H1 (cell line): ENCODE data around the gene FCRL2. TPM values are rescaled to one million over a fixed set of nuclear protein-coding genes. Genes with fewer than 3 reads are reported as not detected.

Experiments
- CTCF ChIA-PET: fragments of 300-600 bp; sonication (Branson Sonifier 250); formaldehyde crosslinking; loops from one replicate; lab custom pipeline; 2021; ENCODE audit not compliant: partially characterized antibody; lab: Charles Lee
- POLR2A ChIA-PET: fragments of 300-600 bp; sonication (Branson Sonifier 250); formaldehyde crosslinking; loops from one replicate; lab custom pipeline; 2021; ENCODE audit warnings: inconsistent platforms; ENCODE audit not compliant: partially characterized antibody; lab: Charles Lee
- DNase-seq, 2 experiments: peaks; one replicate each; pipeline versions ENCODE4 v3.0.0 to v3.0.0-alpha.2; 2010 to 2022; ENCODE audit warnings: low spot score in 2 of 2, low read depth in 1 of 2, mixed read lengths in 1 of 2
- FAIRE-seq: peaks from 2 replicates; lab custom pipeline; 2011; peaks lifted over from hg19 to GRCh38; lab: Jason Lieb, UNC
- H2AFZ ChIP-seq: 2 replicates; pipeline ENCODE4 v1.8.1; 2012; ENCODE audit warnings: low read length, inconsistent platforms
- H2AK5ac ChIP-seq: 2 replicates; pipeline ENCODE4 v1.6.1; 2013; ENCODE audit warnings: low read depth, low read length
- H2BK120ac ChIP-seq: replicated peaks from 2 replicates; pipeline ENCODE3; 2013; ENCODE audit warnings: low read depth, low read length, inconsistent platforms
- H2BK12ac ChIP-seq: 2 replicates; pipeline ENCODE4 v1.6.1; 2013; ENCODE audit warnings: low read depth, low read length
- H2BK15ac ChIP-seq: 2 replicates; pipeline ENCODE4 v1.6.1; 2013; ENCODE audit warnings: low read length
- H2BK20ac ChIP-seq: 2 replicates; pipeline ENCODE4 v1.6.1; 2013; ENCODE audit warnings: low read length
- H2BK5ac ChIP-seq: 2 replicates; pipeline ENCODE4 v1.6.1; 2013; ENCODE audit warnings: low read depth, low read length
- H3K14ac ChIP-seq: 2 replicates; pipeline ENCODE4 v1.6.1; 2013; ENCODE audit warnings: inconsistent platforms; ENCODE audit not compliant: insufficient read length
- H3K18ac ChIP-seq: 2 replicates; pipeline ENCODE4 v1.6.1; 2013; ENCODE audit warnings: low read length; ENCODE audit errors: extremely low read depth
- H3K23ac ChIP-seq: 2 replicates; pipeline ENCODE4 v1.6.1; 2013; ENCODE audit warnings: inconsistent platforms; ENCODE audit not compliant: insufficient read length
- H3K23me2 ChIP-seq: 2 replicates; pipeline ENCODE4 v1.6.1; 2013; ENCODE audit warnings: low read depth, low read length
- H3K27ac ChIP-seq: 2 replicates; pipeline ENCODE4 v1.6.1; 2011; ENCODE audit warnings: low read depth, low read length, inconsistent platforms
- H3K27me3 ChIP-seq, 4 experiments: replicated peaks in 1 of 4; 1 replicate in 1 of 4; 2 replicates in 3 of 4; pipeline versions ENCODE4 v1.6.1 to v1.8.1; 2011 to 2013; ENCODE audit warnings: low read length in 3 of 4, mild to moderate bottlenecking in 3 of 4, inconsistent platforms in 2 of 4, mixed read lengths in 2 of 4, moderate library complexity in 1 of 4; ENCODE audit not compliant: control insufficient read depth in 3 of 4, insufficient read depth in 3 of 4; ENCODE audit errors: extremely low read depth in 1 of 4
- H3K36me3 ChIP-seq, 4 experiments: 2 replicates each; pipeline versions ENCODE4 v1.6.1 to v1.8.1; 2011 to 2013; ENCODE audit warnings: mild to moderate bottlenecking in 4 of 4, low read length in 3 of 4, moderate library complexity in 2 of 4, control low read depth in 1 of 4, inconsistent platforms in 1 of 4; ENCODE audit not compliant: insufficient read depth in 4 of 4, control insufficient read depth in 2 of 4
- H3K4ac ChIP-seq: replicated peaks from 2 replicates; pipeline ENCODE3; 2013; ENCODE audit warnings: low read length, low read depth, mixed read lengths, inconsistent platforms; ENCODE audit not compliant: insufficient read length
- H3K4me1 ChIP-seq, 4 experiments: replicated peaks in 1 of 4; 1 replicate in 1 of 4; 2 replicates in 3 of 4; pipeline versions ENCODE4 v1.6.1 to v1.8.1; 2011 to 2013; ENCODE audit warnings: low read length in 3 of 4, inconsistent platforms in 2 of 4, mixed read lengths in 1 of 4; ENCODE audit not compliant: insufficient read depth in 4 of 4, control insufficient read depth in 3 of 4
- H3K4me2 ChIP-seq, 2 experiments: 2 replicates each; pipeline versions ENCODE4 v1.6.1 to v1.8.1; 2011 to 2013; ENCODE audit warnings: low read depth in 2 of 2, low read length in 2 of 2, control low read depth in 1 of 2, inconsistent platforms in 1 of 2, mild to moderate bottlenecking in 1 of 2; ENCODE audit not compliant: insufficient read depth in 1 of 2
- H3K4me3 ChIP-seq, 4 experiments: fragments of 200-600, 300-600 bp in 1 of 4; sonication (generic), shearing (Covaris generic), sonication (Bioruptor Twin) in 1 of 4; 2 replicates each; pipeline versions ENCODE4 v1.5.1 to v1.8.1; 2011 to 2016; ENCODE audit warnings: low read length in 4 of 4, low read depth in 3 of 4, control low read depth in 2 of 4, inconsistent platforms in 2 of 4, mild to moderate bottlenecking in 2 of 4, mixed read lengths in 1 of 4, moderate library complexity in 1 of 4; ENCODE audit not compliant: insufficient read depth in 2 of 4; ENCODE audit errors: extremely low read depth in 1 of 4
- H3K56ac ChIP-seq: replicated peaks from 2 replicates; pipeline ENCODE3; 2013; ENCODE audit warnings: low read depth, mild to moderate bottlenecking, mixed read lengths, low read length, inconsistent platforms; ENCODE audit not compliant: insufficient read length
- H3K79me1 ChIP-seq: 2 replicates; pipeline ENCODE4 v1.6.1; 2013; ENCODE audit warnings: low read depth, low read length, control low read depth
- H3K79me2 ChIP-seq, 2 experiments: 2 replicates each; pipeline versions ENCODE4 v1.6.1 to v1.8.1; 2012 to 2013; ENCODE audit warnings: low read length in 2 of 2, mild to moderate bottlenecking in 2 of 2, inconsistent platforms in 1 of 2; ENCODE audit not compliant: insufficient read depth in 2 of 2, control insufficient read depth in 1 of 2
- H3K9ac ChIP-seq, 4 experiments: replicated peaks in 1 of 4; 1 replicate in 1 of 4; 2 replicates in 3 of 4; pipeline versions ENCODE4 v1.6.1 to v1.8.1; 2011 to 2013; ENCODE audit warnings: low read depth in 3 of 4, low read length in 3 of 4, control low read depth in 2 of 4, mild to moderate bottlenecking in 2 of 4, moderate library complexity in 2 of 4, inconsistent platforms in 1 of 4; ENCODE audit errors: extremely low read depth in 1 of 4
- H3K9me3 ChIP-seq, 2 experiments: 2 replicates each; pipeline versions ENCODE4 v1.6.1 to v1.8.1; 2012 to 2013; ENCODE audit warnings: mild to moderate bottlenecking in 2 of 2, moderate library complexity in 2 of 2, control low read depth in 1 of 2, inconsistent platforms in 1 of 2, low read depth in 1 of 2, low read length in 1 of 2, mixed read lengths in 1 of 2; ENCODE audit not compliant: insufficient read depth in 2 of 2
- H4K20me1 ChIP-seq, 2 experiments: replicated peaks in 1 of 2; 2 replicates each; pipeline versions ENCODE3 to v1.8.1; 2011 to 2013; ENCODE audit warnings: inconsistent platforms in 2 of 2, low read length in 2 of 2, mild to moderate bottlenecking in 1 of 2; ENCODE audit not compliant: insufficient read depth in 2 of 2, control insufficient read depth in 1 of 2
- H4K5ac ChIP-seq: 2 replicates; pipeline ENCODE4 v1.6.1; 2013; ENCODE audit warnings: low read length, low read depth, mixed read lengths, inconsistent platforms; ENCODE audit not compliant: insufficient read length
- H4K8ac ChIP-seq: 2 replicates; pipeline ENCODE4 v1.8.0; 2013; ENCODE audit warnings: mild to moderate bottlenecking, moderate library complexity, low read length, inconsistent platforms; ENCODE audit not compliant: insufficient read depth; ENCODE audit errors: extremely low read depth
- H4K91ac ChIP-seq: replicated peaks from 2 replicates; pipeline ENCODE3; 2013; ENCODE audit warnings: low read length, mixed read lengths, inconsistent platforms; ENCODE audit not compliant: insufficient read length
- CBX5 ChIP-seq: fragments of 300-800, 300-1000 bp; sonication (generic); IDR thresholded peaks from 2 replicates; pipeline ENCODE4 v1.7.1; 2016; ENCODE audit warnings: antibody characterized with exemption, low read length, low read depth
- JUN ChIP-seq: IDR thresholded peaks from 2 replicates; pipeline ENCODE4 v1.6.1; 2011; ENCODE audit warnings: low read depth, mild to moderate bottlenecking, improper control_type of control experiment, low read length
- SIRT6 ChIP-seq: IDR thresholded peaks from one replicate; pipeline ENCODE4 v1.7.1; 2012; ENCODE audit warnings: low read length, inconsistent platforms
- TEAD4 ChIP-seq: IDR thresholded peaks from 2 replicates; pipeline ENCODE4 v1.6.1; 2012; ENCODE audit warnings: low read depth, low read length, inconsistent platforms, mixed read lengths
- WGBS, 2 experiments: shearing (Covaris generic) in 1 of 2; methylation state at CpG; one replicate each; pipeline versions ENCODE4 v1.1.6 to v1.1.7; 2013 to 2015; ENCODE audit warnings: low lambda C conversion rate in 2 of 2, mixed read lengths in 2 of 2, inconsistent platforms in 1 of 2, low coverage in 1 of 2, missing lambda C conversion rate in 1 of 2; ENCODE audit not compliant: insufficient replicate concordance in 2 of 2, insufficient coverage in 1 of 2, insufficient read length in 1 of 2; ENCODE audit errors: extremely low coverage in 1 of 2, missing lambda C conversion rate in 1 of 2; 5-methylcytosine and 5-hydroxymethylcytosine counted together
- polyA plus RNA-seq, 7 experiments: library from polyadenylated mRNA; depleted of rRNA in 3 of 7; stranded (reverse) in 5 of 7; unstranded in 2 of 7; fragments of >200 nt in 5 of 7; fragments of 200-250 nt in 2 of 7; gene quantifications; 1 replicate in 5 of 7; 2 replicates in 1 of 7; 4 replicates in 1 of 7; pipeline versions ENCODE4 v1.2.1 to v1.2.3, GENCODE V29; 2011 to 2013; ENCODE audit warnings: missing spikeins in 2 of 7, mixed read lengths in 2 of 7
- total RNA-seq: library from RNA; stranded (reverse); fragmentation: NEBNext Ultra II Directional; extraction: Animal tissue kit (Norgen Biotek cat#: 25700); gene quantifications from 2 replicates; pipeline ENCODE4 v1.2.1, GENCODE V29; 2021

FCRL2 gene
- total and polyA plus RNA-seq, 2 of the 8 experiments (the other 6 are each of a cell fraction or from before 2014, with no cell fraction given): not detected

GRCh38 chr1:157696966-157697628 lies 79.8 kb downstream of the FCRL2 start:
- Histone ChIP-seq H2BK15ac (no peak overlapping the region), H3K4me2 (no peak overlapping the region), H4K5ac (no peak overlapping the region), H2BK12ac (no peak overlapping the region), H3K27ac (no peak overlapping the region), H3K9ac (no peak overlapping the region), H3K23me2 (no peaks in the 10 kb centered on the region), H4K20me1 (no peaks in the 10 kb centered on the region), H3K9me3 (no peaks in the 10 kb centered on the region), H3K4me1 (no peaks in the 10 kb centered on the region), H3K18ac (no peak overlapping the region), H3K79me1 (no peaks in the 10 kb centered on the region), H2BK120ac (no peak overlapping the region), H3K79me2 (no peaks in the 10 kb centered on the region), H2AFZ (no peak overlapping the region), H4K8ac (no peak overlapping the region), H3K23ac (no peak overlapping the region), H4K91ac (no peak overlapping the region), H3K4me3 (no peak overlapping the region), H2BK20ac (no peak overlapping the region), H3K4ac (no peak overlapping the region), H3K36me3 (no peaks in the 10 kb centered on the region), H3K56ac (no peak overlapping the region), H3K14ac (no peak overlapping the region), H2BK5ac (no peak overlapping the region), H2AK5ac (no peak overlapping the region), H3K27me3 (no peaks in the 10 kb centered on the region; a peak in 1 of 7 replicates)
- no peak for FAIRE-seq
- TF ChIP-seq TEAD4 (no peak), JUN (no peak), SIRT6 (no peak), CBX5 (no peak)
- POLR2A ChIA-PET: no interaction called here
- CTCF ChIA-PET: interaction anchor here (1.3 to 2.5 kb wide), 2 partner anchors 55 to 116 kb away, joined by 5 to 7 read pairs; no protein-coding TSS in a partner anchor
- WGBS, 2 experiments: 79% methylated on average over 4 of the region's 4 CpGs; no CpG with 5 or more reads in 1 of the 2 experiments
- no peak for DNase-seq
